Fibroblast of lung (primary cell): ENCODE data around the gene MCTP1.

ENCODE experiments used
- CTCF ChIP-seq, 2 donors: IDR thresholded peaks in 1 of 2; conservative IDR thresholded peaks in 1 of 2; 1 replicate in 1 of 2; 2 replicates in 1 of 2; pipeline ENCODE4 v1.5.1; 2011 to 2012; ENCODE audit warnings: low read length in 2 of 2, control low read depth in 1 of 2, inconsistent platforms in 1 of 2, low read depth in 1 of 2, mild to moderate bottlenecking in 1 of 2
- EZH2 ChIP-seq: IDR thresholded peaks from 2 replicates; pipeline ENCODE4 v1.5.1; 2012; ENCODE audit warnings: low read length, control low read depth, mild to moderate bottlenecking; ENCODE audit errors: missing control alignments

- TF ChIP-seq CTCF (conservative IDR thresholded peaks at IDR 0.05 in 1 of 2, IDR thresholded peaks at IDR 0.05 in 1 of 2; ENCODE audit: low read depth in 1 of 2, low read length in 2 of 2), result no peak
- no peak for TF ChIP-seq EZH2
Measured at GRCh38 chr5:95078868-95079267, 206.0 kb downstream of the MCTP1 start.
